GM12892 (cell line): ENCODE results near the gene PGM1.

Experiments used
- POLR2A ChIP-seq: IDR thresholded peaks from 2 replicates; pipeline ENCODE4 v1.6.1; 2011; ENCODE audit warnings: low read depth, low read length, control low read depth
- POLR2AphosphoS5 ChIP-seq: IDR thresholded peaks from 2 replicates; pipeline ENCODE4 v1.6.1; 2011; ENCODE audit warnings: low read depth, low read length, control low read depth

- no peak for TF ChIP-seq POLR2AphosphoS5
- TF ChIP-seq POLR2A: no peak
These were observed 52.1 kb downstream of the PGM1 start for GRCh38 chr1:63645317-63645716.
